HFFc6 (cell line): ENCODE measurements around the gene CORT. TPM values are rescaled to one million over a fixed set of nuclear protein-coding genes. Genes with fewer than 3 reads are reported as not detected.

Experiments used
- DNase-seq: peaks from one replicate; pipeline ENCODE4 v3.0.0-alpha.2; 2018
- H3K27ac Mint-ChIP-seq: 2 replicates; pipeline ENCODE4 v1.8.0; 2020; ENCODE audit warnings: mild to moderate bottlenecking, mixed read lengths
- H3K27me3 Mint-ChIP-seq: 2 replicates; pipeline ENCODE4 v1.8.0; 2021; ENCODE audit warnings: mild to moderate bottlenecking, moderate library complexity, mixed read lengths; ENCODE audit not compliant: insufficient read depth
- H3K36me3 Mint-ChIP-seq: 2 replicates; pipeline ENCODE4 v1.8.0; 2021; ENCODE audit warnings: low read depth, mixed read lengths
- H3K4me1 Mint-ChIP-seq: 2 replicates; pipeline ENCODE4 v1.8.0; 2020; ENCODE audit warnings: low read depth, mixed read lengths
- H3K4me3 Mint-ChIP-seq: 2 replicates; pipeline ENCODE4 v1.8.0; 2020; ENCODE audit warnings: mild to moderate bottlenecking, moderate library complexity, mixed read lengths
- H3K9me3 Mint-ChIP-seq: 2 replicates; pipeline ENCODE4 v1.8.0; 2020; ENCODE audit warnings: mild to moderate bottlenecking, mixed read lengths
- total RNA-seq, 6 experiments: library from RNA; stranded (reverse); fragmentation: NEBNext Ultra II Directional; extraction: Animal tissue kit (Norgen Biotek cat#: 25700); gene quantifications; 2 replicates in 1 of 6; 3 replicates in 5 of 6; pipeline ENCODE4 v1.2.3, GENCODE V29; 2021
- TF ChIP-seq, protein P1 (sequence below): fragments of 200-600 bp; sonication (generic); IDR thresholded peaks from 2 replicates; pipeline ENCODE4 v1.5.0; 2021; ENCODE audit warnings: antibody characterized with exemption, mild to moderate bottlenecking

Gene CORT
- total RNA-seq, 6 experiments from 2014 or later: 0.43 TPM; not detected in 4

DNA sequence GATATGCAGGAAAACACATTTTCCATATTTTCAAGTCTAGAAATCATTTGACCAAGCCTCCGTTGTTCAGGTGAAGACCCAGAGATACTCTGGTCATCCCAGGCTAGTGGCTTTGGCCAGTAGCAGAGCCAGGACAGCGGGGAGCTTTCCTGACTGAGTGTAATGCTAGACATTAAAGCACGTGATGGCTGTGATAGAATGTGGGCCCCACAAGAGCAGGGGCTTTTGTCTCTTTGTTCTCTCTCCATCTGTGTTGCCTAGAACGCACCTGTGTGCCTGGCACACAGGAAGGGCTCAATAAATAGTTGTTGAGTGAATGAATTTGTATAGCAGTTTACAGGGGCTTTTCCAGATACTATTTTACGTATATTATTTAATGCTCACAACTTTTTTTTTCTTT is 9.0 kb upstream of the CORT start:
- no peak for DNase-seq

DNA sequence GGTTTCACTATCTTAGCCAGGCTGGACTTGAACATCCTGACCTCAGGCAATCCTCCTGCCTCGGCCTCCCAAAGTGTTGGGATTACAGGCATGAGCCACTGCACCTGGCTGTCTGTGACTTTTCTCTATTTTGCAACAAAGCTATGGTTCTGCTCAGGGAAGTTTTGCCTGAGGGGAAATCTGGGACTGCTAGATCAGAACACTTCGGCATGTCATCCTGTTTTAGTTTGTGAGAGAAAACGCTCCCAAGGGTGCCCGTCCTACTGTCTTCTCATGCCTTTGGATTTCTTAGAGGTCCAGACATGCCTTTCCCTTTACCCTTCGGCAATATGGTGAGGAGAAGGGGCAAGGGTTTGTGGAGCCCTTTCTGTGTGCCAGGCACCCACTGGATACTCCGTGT is 5.6 kb upstream of the CORT start:
- peaks cover 7% of the 10 kb centered on the region; the same call in 1 of the 2 replicates for H3K4me1 Mint-ChIP-seq
- H3K27me3 Mint-ChIP-seq: no peaks in the 10 kb centered on the region

More for the DNA sequence above, 9.0 kb upstream of the CORT start:
- H3K4me3 Mint-ChIP-seq: no peak overlapping the region
- no peaks in the 10 kb centered on the region; the same call in 1 of the 2 replicates for H3K27me3 Mint-ChIP-seq
- H3K36me3 Mint-ChIP-seq: no peaks in the 10 kb centered on the region; the same call in 1 of the 2 replicates
- H3K27ac Mint-ChIP-seq: no peak overlapping the region
- TF ChIP-seq, protein P1, sequence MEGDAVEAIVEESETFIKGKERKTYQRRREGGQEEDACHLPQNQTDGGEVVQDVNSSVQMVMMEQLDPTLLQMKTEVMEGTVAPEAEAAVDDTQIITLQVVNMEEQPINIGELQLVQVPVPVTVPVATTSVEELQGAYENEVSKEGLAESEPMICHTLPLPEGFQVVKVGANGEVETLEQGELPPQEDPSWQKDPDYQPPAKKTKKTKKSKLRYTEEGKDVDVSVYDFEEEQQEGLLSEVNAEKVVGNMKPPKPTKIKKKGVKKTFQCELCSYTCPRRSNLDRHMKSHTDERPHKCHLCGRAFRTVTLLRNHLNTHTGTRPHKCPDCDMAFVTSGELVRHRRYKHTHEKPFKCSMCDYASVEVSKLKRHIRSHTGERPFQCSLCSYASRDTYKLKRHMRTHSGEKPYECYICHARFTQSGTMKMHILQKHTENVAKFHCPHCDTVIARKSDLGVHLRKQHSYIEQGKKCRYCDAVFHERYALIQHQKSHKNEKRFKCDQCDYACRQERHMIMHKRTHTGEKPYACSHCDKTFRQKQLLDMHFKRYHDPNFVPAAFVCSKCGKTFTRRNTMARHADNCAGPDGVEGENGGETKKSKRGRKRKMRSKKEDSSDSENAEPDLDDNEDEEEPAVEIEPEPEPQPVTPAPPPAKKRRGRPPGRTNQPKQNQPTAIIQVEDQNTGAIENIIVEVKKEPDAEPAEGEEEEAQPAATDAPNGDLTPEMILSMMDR: no peak
- no peaks in the 10 kb centered on the region for H3K9me3 Mint-ChIP-seq
- peaks cover 7% of the 10 kb centered on the region; the same call in 1 of the 2 replicates for H3K4me1 Mint-ChIP-seq

DNA sequence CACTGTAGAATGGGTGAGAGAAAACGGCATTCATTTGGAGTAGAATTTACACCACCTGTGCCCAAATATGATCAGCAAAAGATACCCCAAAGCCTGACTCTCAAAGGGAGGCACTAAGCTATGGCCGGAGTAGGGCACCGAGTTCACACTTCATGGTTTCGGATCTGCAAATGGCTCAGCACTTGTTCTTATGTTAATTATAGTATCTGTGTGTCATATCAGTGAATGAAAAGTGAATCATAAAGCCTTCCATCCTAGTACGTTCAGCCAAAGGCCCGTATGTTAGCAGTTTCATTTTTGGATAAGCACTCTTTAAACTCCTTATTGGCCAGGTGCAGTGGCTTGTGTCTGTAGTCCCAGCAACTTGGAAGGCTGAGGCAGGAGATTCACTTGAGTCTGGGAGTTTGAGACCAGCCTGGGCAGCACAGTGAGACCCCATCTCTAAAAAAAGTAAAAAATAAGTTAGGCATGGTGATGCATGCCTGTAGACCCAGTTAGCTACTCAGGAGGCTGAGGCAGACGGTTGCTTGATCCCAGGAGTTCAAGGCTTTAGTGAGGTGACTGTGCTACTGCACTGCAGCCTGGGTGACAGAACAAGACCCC is 4.9 kb upstream of the CORT start:
- Mint-ChIP-seq H3K27me3 (no peaks in the 10 kb centered on the region), H3K36me3 (peaks cover 7% of the 10 kb centered on the region), H3K27ac (no peak overlapping the region; the same call in 1 of the 2 replicates), H3K4me1 (peaks cover 12% of the 10 kb centered on the region), H3K4me3 (no peak overlapping the region), H3K9me3 (no peaks in the 10 kb centered on the region)
- TF ChIP-seq, protein P1: no peak
- DNase-seq: no peak

More for the DNA sequence above, 5.6 kb upstream of the CORT start:
- Mint-ChIP-seq H3K27ac (no peak overlapping the region), H3K9me3 (no peaks in the 10 kb centered on the region), H3K4me3 (no peak overlapping the region), H3K36me3 (peaks cover 7% of the 10 kb centered on the region)
- TF ChIP-seq, protein P1: no peak
- DNase-seq: no peak

DNA sequence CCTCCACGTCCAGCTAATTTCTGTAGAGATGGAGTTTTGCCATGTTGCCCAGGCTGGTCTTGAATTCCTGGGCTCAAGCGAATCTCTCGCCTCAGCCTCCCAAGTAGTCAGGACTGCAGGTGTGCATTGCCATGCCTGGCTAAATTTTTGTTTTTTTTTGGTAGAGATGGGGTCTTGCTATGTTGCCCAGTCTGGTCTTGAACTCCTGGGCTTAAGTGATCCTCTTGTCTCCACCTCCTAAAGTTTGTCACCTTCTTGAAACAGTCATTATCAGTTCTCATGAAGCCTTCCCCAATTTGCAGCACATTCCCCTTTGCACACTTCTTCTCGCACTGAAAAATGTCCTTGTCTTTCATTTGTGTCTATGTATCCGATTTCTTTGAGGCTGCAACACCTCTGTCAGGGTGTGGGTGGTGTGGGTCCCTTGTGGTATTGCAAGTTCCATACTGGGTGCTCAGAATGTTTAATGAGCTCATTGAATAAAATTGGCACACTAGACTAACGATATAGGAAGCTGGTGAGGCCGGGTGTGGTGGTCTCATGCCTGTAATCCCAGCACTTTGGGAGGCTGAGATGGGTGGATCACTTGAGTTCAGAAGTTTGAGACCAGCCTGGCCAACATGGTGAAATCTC is 2.9 kb upstream of the CORT start:
- H3K4me3 Mint-ChIP-seq: no peak overlapping the region
- H3K27ac Mint-ChIP-seq: no peak overlapping the region
- DNase-seq: no peak
- H3K9me3 Mint-ChIP-seq: no peaks in the 10 kb centered on the region
- TF ChIP-seq, protein P1: no peak
- H3K36me3 Mint-ChIP-seq: peaks cover 7% of the 10 kb centered on the region
- H3K27me3 Mint-ChIP-seq: no peaks in the 10 kb centered on the region
- H3K4me1 Mint-ChIP-seq: peaks cover 32% of the 10 kb centered on the region

DNA sequence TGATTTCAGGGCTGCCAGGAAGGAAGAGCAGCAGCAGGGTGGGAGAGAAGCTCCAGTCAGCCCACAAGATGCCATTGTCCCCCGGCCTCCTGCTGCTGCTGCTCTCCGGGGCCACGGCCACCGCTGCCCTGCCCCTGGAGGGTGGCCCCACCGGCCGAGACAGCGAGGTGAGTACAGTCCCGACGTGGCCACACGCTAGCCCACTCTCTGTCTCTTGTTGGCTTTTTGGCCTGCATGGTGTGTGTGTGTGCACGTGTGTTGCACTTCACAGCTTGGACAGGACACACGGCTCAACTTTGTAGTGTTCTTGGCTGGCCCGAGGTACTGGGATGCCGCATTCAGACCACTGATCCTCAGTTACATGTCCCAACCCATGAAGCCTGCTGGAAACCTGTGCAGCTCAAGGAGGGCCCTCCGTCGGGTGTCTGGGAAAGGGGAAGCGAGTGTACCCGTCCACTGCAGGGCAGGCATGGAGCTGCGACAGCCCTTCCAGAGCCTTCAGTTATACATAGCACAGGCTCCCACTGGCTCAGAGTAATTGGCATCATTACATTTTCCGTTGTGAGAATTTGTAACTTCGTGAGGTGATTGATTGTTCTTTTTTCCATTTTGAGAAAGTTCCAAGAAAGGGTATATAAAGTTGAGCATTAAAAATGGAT is 454 bp downstream of the CORT start:
- no peaks in the 10 kb centered on the region for H3K27me3 Mint-ChIP-seq
- H3K36me3 Mint-ChIP-seq: peaks cover 7% of the 10 kb centered on the region
- peak overlapping the region; percentile 81 for H3K4me3 Mint-ChIP-seq
- DNase-seq: no peak
- TF ChIP-seq, protein P1: no peak
- peak overlapping the region; percentile 87 for H3K27ac Mint-ChIP-seq
- no peaks in the 10 kb centered on the region for H3K9me3 Mint-ChIP-seq
- H3K4me1 Mint-ChIP-seq: peaks cover 27% of the 10 kb centered on the region
